ENCODE data around the gene C3orf70.

GRCh38 chr3:185042312-185043050 lies 110.4 kb downstream of the C3orf70 start:
- TF ChIP-seq CTCF (IDR thresholded peaks at IDR 0.05; ENCODE audit: insufficient read depth, low read length) = no peak
- TF ChIP-seq REST (IDR thresholded peaks at IDR 0.05; ENCODE audit: insufficient replicate concordance, low read depth) = no peak
- TF ChIP-seq POLR2AphosphoS5 (IDR thresholded peaks at IDR 0.05; ENCODE audit: low read depth) = no peak
- TF ChIP-seq GABPA (IDR thresholded peaks at IDR 0.05; ENCODE audit: low read depth) = no peak
